Activated gamma-delta T cell (primary cell): ENCODE results near the gene RBM5.

Source experiments
- DNase-seq: peaks from one replicate; lab custom pipeline; 2025; lab: John Stamatoyannopoulos, UW

Gene RBM5

GRCh38 chr3:50160561-50160983 is 71.9 kb downstream of the RBM5 start:
- no peak for DNase-seq

- DNase-seq, result no peak
Measured at GRCh38 chr3:50161320-50161719, 72.6 kb downstream of the RBM5 start.

- no peak for DNase-seq
Measured at GRCh38 chr3:50162034-50162883, 73.5 kb downstream of the RBM5 start.

- DNase-seq, result no peak
Measured at GRCh38 chr3:50163572-50164455, 75.1 kb downstream of the RBM5 start.

- no peak for DNase-seq
Measured at GRCh38 chr3:50164481-50164880, 75.8 kb downstream of the RBM5 start.

- no peak for DNase-seq
Measured at GRCh38 chr3:50164984-50165909, 76.5 kb downstream of the RBM5 start.

GRCh38 chr3:50165910-50166538 is 77.3 kb downstream of the RBM5 start:
- DNase-seq, result no peak

GRCh38 chr3:50166620-50167019 is 77.9 kb downstream of the RBM5 start:
- DNase-seq, result no peak

- DNase-seq, result no peak
Measured at GRCh38 chr3:50167069-50167840, 78.5 kb downstream of the RBM5 start.

- DNase-seq, result no peak
Measured at GRCh38 chr3:50167841-50168209, 79.1 kb downstream of the RBM5 start.

- no peak for DNase-seq
Measured at GRCh38 chr3:50168388-50168787, 79.7 kb downstream of the RBM5 start.
